Cardiac muscle cell (in vitro differentiated cells and primary cell): ENCODE measurements around the gene ATXN7. TPM values are rescaled to one million over a fixed set of nuclear protein-coding genes. Genes with fewer than 3 reads are reported as not detected.

Experiments used
- DNase-seq, 2 donors: peaks; one replicate each; pipeline versions ENCODE4 v3.0.0 to v3.0.0-alpha.2; 2010 to 2017; ENCODE audit warnings: low read depth in 1 of 2, low spot score in 1 of 2
- H3K27ac ChIP-seq: fragments of 200-600 bp; sonication (generic); 2 replicates; pipeline ENCODE4 v1.5.1; 2016
- H3K27me3 ChIP-seq: fragments of 200-600 bp; sonication (generic); 2 replicates; pipeline ENCODE4 v1.6.0; 2016; ENCODE audit warnings: control low read depth
- H3K36me3 ChIP-seq: fragments of 200-600 bp; sonication (generic); 2 replicates; pipeline ENCODE4 v1.5.1; 2016; ENCODE audit warnings: control low read depth
- H3K4me1 ChIP-seq: fragments of 200-600 bp; sonication (generic); 2 replicates; pipeline ENCODE4 v1.8.1; 2017; ENCODE audit warnings: low read depth, mild to moderate bottlenecking, mixed run types
- H3K4me3 ChIP-seq: fragments of 200-600 bp; sonication (generic); 2 replicates; pipeline ENCODE4 v1.5.1; 2016; ENCODE audit warnings: mild to moderate bottlenecking
- H3K9me3 ChIP-seq: fragments of 200-600 bp; sonication (generic); 2 replicates; pipeline ENCODE4 v1.5.1; 2017; ENCODE audit warnings: low read depth, mild to moderate bottlenecking, control low read depth
- CTCF ChIP-seq: IDR thresholded peaks from 2 replicates; pipeline ENCODE4 v1.5.1; 2012; ENCODE audit warnings: low read depth, mild to moderate bottlenecking, low read length
- polyA plus RNA-seq: library from polyadenylated mRNA; unstranded; fragments of >200 nt; fragmentation: Nextera tagmentation; extraction: Ambion mirVana; gene quantifications from 2 replicates; pipeline ENCODE4 v1.2.1, GENCODE V29; 2016
- total RNA-seq: library from RNA; depleted of rRNA; stranded (reverse); fragments of >200 nt; gene quantifications from 2 replicates; pipeline ENCODE4 v1.2.3, GENCODE V29; 2016

The ATXN7 gene
- total and polyA plus RNA-seq, 2 experiments from 2014 or later, result 8.2 to 8.3 TPM

DNA sequence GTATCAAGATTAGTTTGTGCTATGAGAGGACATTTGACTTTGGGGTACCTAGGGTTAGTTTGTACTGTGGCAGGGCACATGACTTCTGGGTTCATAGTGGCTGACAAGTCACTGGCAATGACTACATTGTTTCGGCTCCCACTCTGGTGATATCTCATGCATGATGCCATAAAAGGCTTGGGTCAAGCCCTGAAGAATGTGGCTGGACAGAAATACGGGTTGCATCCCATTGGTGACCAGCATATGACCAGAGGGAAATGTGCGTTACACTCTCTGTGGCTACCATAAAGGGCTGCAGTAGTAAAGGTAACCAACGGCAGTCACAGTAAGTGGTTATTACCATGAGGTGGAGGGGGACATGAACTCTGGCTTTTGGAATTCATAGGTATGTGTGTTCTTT, 18.5 kb upstream of the ATXN7 start:
- Histone ChIP-seq H3K4me1 (no peaks in the 10 kb centered on the region), H3K27me3 (no peaks in the 10 kb centered on the region), H3K36me3 (no peaks in the 10 kb centered on the region), H3K27ac (no peak overlapping the region), H3K9me3 (no peaks in the 10 kb centered on the region), H3K4me3 (no peak overlapping the region)
- TF ChIP-seq CTCF, result no peak
- DNase-seq, result no peak

- DNase-seq, result no peak
- Histone ChIP-seq H3K4me3 (no peak overlapping the region), H3K27ac (no peak overlapping the region)
Measured at GRCh38 chr3:63847718-63848450, 15.8 kb upstream of the ATXN7 start.

DNA sequence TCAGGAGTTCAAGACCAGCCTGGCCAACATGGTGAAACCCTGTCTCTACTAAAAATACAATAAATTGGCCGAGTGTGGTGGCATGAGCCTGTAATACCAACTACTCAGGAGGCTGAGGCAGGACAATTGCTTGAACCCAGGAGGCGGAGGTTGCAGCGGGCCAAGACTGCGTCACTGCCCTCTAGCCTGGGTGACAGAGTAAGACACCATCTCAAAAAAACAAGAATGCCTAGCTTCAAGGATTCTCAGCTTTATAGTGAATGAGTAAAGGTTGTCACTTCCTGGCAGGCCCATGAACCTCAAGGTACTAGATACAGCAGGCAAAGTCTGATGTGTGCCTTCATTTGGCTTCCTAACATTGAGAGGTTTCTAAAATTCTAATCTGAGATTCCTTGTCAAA, 14.5 kb upstream of the ATXN7 start:
- Histone ChIP-seq H3K9me3 (no peaks in the 10 kb centered on the region), H3K27me3 (no peaks in the 10 kb centered on the region), H3K4me3 (no peak overlapping the region), H3K36me3 (no peaks in the 10 kb centered on the region), H3K4me1 (no peaks in the 10 kb centered on the region), H3K27ac (no peak overlapping the region)
- no peak for DNase-seq
- no peak for TF ChIP-seq CTCF

More at GRCh38 chr3:63847718-63848450, 15.8 kb upstream of the ATXN7 start:
- Histone ChIP-seq H3K27me3 (no peaks in the 10 kb centered on the region), H3K4me1 (no peaks in the 10 kb centered on the region), H3K9me3 (no peaks in the 10 kb centered on the region), H3K36me3 (no peaks in the 10 kb centered on the region)
- TF ChIP-seq CTCF, result no peak

- no peaks in the 10 kb centered on the region for H3K9me3 ChIP-seq
- H3K27ac ChIP-seq, result no peak overlapping the region
- no peak overlapping the region for H3K4me3 ChIP-seq
- DNase-seq, result no peak
- no peaks in the 10 kb centered on the region for H3K27me3 ChIP-seq
- no peaks in the 10 kb centered on the region for H3K36me3 ChIP-seq
- H3K4me1 ChIP-seq, result no peaks in the 10 kb centered on the region
- TF ChIP-seq CTCF, result no peak
Measured at GRCh38 chr3:63851287-63851686, 12.4 kb upstream of the ATXN7 start.

DNA sequence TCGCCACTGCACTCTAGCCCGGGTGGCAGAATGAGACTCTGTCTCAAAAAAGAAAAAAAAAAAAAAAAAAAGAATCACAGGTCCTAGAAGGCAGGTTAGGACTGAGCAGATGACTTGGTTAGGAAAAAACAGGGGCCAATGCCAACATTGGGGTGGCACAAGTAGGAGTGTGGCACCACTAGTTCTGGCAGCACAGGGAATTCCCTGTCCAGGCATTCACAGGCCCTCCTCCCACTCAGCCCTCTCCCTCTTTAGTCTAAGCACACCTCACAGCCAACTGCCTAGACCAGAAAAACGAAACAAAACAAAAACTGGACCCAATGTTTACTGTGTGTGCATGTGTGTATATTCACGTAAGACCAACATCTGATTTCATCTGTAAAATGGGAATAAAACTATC, 10.6 kb upstream of the ATXN7 start:
- no peak overlapping the region for H3K27ac ChIP-seq
- no peaks in the 10 kb centered on the region for H3K27me3 ChIP-seq
- no peak overlapping the region for H3K4me3 ChIP-seq
- DNase-seq, result no peak
- TF ChIP-seq CTCF, result no peak
- no peaks in the 10 kb centered on the region for H3K36me3 ChIP-seq
- H3K9me3 ChIP-seq, result no peaks in the 10 kb centered on the region
- no peaks in the 10 kb centered on the region for H3K4me1 ChIP-seq
